Activated T-cell treated with anti-CD3 and anti-CD28 coated beads, Interleukin-2, amount 50 U/mL, for 72 hours (primary cell): ENCODE data around the gene LIN52. TPM values are rescaled to one million over a fixed set of nuclear protein-coding genes. Genes with fewer than 3 reads are reported as not detected.

Source experiments
- ATAC-seq, 2 donors: fragments of 150-1000 bp; cut with Tn5 transposase; replicated peaks in 1 of 2; 2 replicates each; pipeline ENCODE4 v1.10.0; 2021; ENCODE audit warnings: moderate library complexity in 2 of 2, mild to moderate bottlenecking in 1 of 2
- DNase-seq, 2 donors: peaks; one replicate each; pipeline ENCODE4 v3.0.0; 2021 to 2022; ENCODE audit warnings: mixed read lengths in 1 of 2
- H3K27ac Mint-ChIP-seq: one replicate; pipeline ENCODE4 v1.8.0; 2022; ENCODE audit warnings: mild to moderate bottlenecking, moderate library complexity, mixed read lengths
- H3K27me3 Mint-ChIP-seq: one replicate; pipeline ENCODE4 v1.8.0; 2022; ENCODE audit warnings: low read depth, mixed read lengths
- H3K36me3 Mint-ChIP-seq, 2 donors: one replicate each; pipeline ENCODE4 v1.8.0; 2022; ENCODE audit warnings: mixed read lengths in 2 of 2, mild to moderate bottlenecking in 1 of 2; ENCODE audit not compliant: insufficient read depth in 2 of 2
- H3K4me1 Mint-ChIP-seq: one replicate; pipeline ENCODE4 v1.8.0; 2022; ENCODE audit warnings: low read depth, mixed read lengths
- H3K4me3 Mint-ChIP-seq, 2 donors: one replicate each; pipeline ENCODE4 v1.8.0; 2022; ENCODE audit warnings: mild to moderate bottlenecking in 2 of 2, mixed read lengths in 2 of 2, moderate library complexity in 2 of 2
- H3K9me3 Mint-ChIP-seq, 2 donors: one replicate each; pipeline ENCODE4 v1.8.0; 2022; ENCODE audit warnings: mixed read lengths in 2 of 2
- total RNA-seq, 2 donors: library from RNA; stranded (reverse); gene quantifications; one replicate each; pipeline ENCODE4 v1.2.3, GENCODE V29; 2022

Gene LIN52
- total RNA-seq = 10 to 100 TPM; 15.7 to 18.4 TPM

DNA sequence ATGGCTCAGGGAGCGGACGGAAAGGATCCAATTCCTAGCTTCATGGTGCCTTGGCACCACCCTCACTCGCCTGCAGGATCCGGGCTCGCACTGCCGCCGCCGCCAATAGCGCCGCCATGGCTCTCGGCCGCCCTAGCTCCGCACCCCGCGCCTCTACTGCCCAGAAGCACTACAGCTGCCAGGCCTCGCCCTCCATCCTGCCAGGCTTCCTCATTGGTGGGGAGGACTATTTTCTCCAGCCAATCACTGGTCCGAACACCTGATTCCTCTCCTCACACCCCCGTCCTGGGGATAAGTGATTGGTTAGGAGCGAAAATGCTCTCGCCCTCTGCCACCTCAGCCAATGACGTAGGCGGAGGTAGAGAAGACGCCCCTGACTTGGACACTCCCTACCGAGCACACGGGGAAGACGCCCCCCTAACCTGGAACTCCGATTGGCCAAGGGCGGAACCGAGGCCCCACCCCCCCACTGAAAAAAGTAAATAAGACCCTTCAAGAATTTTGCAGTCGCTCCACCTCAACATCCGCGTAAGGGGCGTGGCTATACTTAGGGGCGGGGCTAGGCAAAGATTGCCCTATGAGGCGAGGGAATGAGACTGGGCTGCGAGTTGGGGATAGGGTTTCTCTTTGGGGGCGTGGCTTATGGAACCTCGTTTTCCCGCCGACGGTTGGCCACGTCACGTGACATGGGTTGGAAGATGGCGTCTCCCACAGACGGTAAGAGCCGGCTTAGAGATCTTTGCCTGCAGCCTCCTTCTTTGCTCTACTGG lies at the start of gene LIN52, which contains the start of gene ALDH6A1:
TSS of gene LIN52 (plus strand) at position 680 of the 770 bp plus-strand sequence. CDS start at position 699, 19 bp downstream.
TSS of gene ALDH6A1 (minus strand) at position 177 of the 770 bp plus-strand sequence. CDS start at position 118, 59 bp downstream.
- Mint-ChIP-seq H3K27me3 (no peaks in the 10 kb centered on the region), H3K36me3 (peaks cover 0 to 7% of the 10 kb centered on the region in 2 donors), H3K4me1 (peaks cover 42% of the 10 kb centered on the region), H3K27ac (peak within 1 kb of the TSS; percentile 100), H3K9me3 (peaks cover 0 to 1% of the 10 kb centered on the region in 2 donors), H3K4me3 (peak within 1 kb of the TSS; percentile 87 to 100)
- DNase-seq (peak; percentile 100), ATAC-seq (peak; percentile 90)

DNA sequence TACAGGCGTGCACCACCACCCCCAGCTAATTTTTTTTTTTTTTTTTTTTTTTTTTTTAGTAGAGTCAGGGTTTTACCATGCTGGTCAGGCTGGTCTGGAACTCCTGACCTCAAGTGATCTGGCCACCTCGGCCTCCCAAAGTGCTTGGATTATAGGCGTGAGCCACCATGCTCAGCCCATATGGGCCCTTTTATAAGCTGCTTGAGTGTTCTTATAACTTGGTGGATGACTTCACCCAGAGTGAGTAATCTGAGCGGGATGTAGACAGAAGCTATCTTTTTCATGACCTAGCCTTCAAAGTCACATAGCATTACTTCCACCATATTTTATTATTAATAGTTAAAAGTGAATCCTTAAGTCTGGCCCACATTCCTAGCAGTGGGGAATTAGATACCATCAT lies 49.2 kb upstream of the LIN52 start:
- no peaks in the 10 kb centered on the region for H3K36me3 Mint-ChIP-seq
- no peaks in the 10 kb centered on the region for H3K27me3 Mint-ChIP-seq
- H3K27ac Mint-ChIP-seq = no peak overlapping the region
- H3K4me3 Mint-ChIP-seq = no peak overlapping the region
- no peak for ATAC-seq
- no peaks in the 10 kb centered on the region for H3K9me3 Mint-ChIP-seq
- DNase-seq = no peak
- no peaks in the 10 kb centered on the region for H3K4me1 Mint-ChIP-seq

DNA sequence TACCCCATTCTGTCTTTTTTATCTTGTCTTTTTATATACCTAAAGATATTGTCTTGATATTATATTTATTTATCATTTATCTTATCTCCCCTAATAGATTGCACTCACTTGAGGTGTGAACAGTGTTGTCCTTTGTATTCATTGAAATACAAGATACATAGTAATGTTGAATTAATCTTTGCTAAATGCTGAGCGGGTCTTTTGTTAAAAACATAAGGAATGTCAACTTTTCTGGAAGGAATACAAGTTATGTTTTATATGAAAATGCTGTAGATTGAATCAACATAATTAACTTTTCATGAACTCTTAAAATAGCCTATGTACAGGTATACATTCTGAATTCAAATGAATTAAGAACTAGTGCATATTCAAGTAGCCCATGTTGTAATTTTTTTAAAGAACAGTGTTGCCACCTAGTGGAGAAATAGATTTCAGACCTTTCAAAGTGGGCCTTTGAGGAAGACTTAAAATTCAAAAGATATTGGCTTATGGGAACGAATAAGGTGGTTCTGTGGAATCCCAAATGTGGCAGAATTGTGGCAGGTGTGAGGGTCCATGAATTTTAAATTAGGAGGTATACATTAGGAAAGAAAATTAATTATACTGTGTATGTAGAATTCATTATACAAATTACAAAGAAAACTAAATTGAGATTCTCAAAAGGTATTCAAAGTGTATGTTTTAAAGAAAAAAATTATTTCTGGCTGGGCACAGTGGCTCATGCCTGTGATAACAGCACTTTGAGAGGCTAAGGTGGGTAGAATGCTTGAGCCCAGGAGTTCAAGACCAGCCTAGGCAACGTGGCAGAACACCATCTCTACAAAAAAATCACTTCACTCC lies 46.5 kb upstream of the LIN52 start:
- DNase-seq = peak in 1 of 2 donors; percentile 21
- no peak for ATAC-seq
- Mint-ChIP-seq H3K36me3 (no peaks in the 10 kb centered on the region), H3K27me3 (no peaks in the 10 kb centered on the region), H3K4me3 (no peak overlapping the region), H3K27ac (no peak overlapping the region), H3K9me3 (no peaks in the 10 kb centered on the region), H3K4me1 (no peaks in the 10 kb centered on the region)

DNA sequence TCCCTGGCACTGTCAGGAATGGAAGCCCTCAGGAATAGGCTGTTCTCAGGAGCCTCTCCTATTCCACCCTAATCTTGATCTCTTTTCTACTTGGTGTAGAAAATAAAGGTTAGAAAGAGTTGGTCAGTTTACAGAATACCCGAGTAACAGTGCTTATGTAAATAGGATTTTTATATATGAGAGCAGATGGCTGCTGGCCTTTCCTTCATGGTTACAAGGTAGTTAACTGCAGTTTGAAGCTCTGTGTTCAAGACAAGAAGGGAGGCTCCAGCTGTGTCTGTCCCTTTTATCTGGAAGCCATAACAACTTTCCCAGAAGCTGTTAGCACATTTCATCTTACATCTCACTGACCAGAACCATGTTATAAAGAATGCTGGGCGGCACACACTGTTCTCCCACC lies 42.5 kb upstream of the LIN52 start:
- no peak overlapping the region for H3K27ac Mint-ChIP-seq
- ATAC-seq = no peak
- no peak for DNase-seq

GRCh38 chr14:74045522-74045921 lies 39.2 kb upstream of the LIN52 start:
- ATAC-seq (no peak), DNase-seq (no peak)
- Mint-ChIP-seq H3K36me3 (no peaks in the 10 kb centered on the region), H3K27me3 (no peaks in the 10 kb centered on the region), H3K4me1 (no peaks in the 10 kb centered on the region), H3K27ac (no peak overlapping the region), H3K9me3 (no peaks in the 10 kb centered on the region), H3K4me3 (no peak overlapping the region)

More for the DNA sequence above, 42.5 kb upstream of the LIN52 start:
- Mint-ChIP-seq H3K4me1 (no peaks in the 10 kb centered on the region), H3K36me3 (no peaks in the 10 kb centered on the region), H3K9me3 (no peaks in the 10 kb centered on the region), H3K27me3 (no peaks in the 10 kb centered on the region), H3K4me3 (no peak overlapping the region)

- no peak overlapping the region for H3K27ac Mint-ChIP-seq
- no peaks in the 10 kb centered on the region for H3K4me1 Mint-ChIP-seq
- DNase-seq = no peak
- no peaks in the 10 kb centered on the region for H3K36me3 Mint-ChIP-seq
- H3K27me3 Mint-ChIP-seq = no peaks in the 10 kb centered on the region
- no peaks in the 10 kb centered on the region for H3K9me3 Mint-ChIP-seq
- ATAC-seq = no peak
- no peak overlapping the region for H3K4me3 Mint-ChIP-seq
These were observed 36.5 kb upstream of the LIN52 start for GRCh38 chr14:74048281-74048680.

DNA sequence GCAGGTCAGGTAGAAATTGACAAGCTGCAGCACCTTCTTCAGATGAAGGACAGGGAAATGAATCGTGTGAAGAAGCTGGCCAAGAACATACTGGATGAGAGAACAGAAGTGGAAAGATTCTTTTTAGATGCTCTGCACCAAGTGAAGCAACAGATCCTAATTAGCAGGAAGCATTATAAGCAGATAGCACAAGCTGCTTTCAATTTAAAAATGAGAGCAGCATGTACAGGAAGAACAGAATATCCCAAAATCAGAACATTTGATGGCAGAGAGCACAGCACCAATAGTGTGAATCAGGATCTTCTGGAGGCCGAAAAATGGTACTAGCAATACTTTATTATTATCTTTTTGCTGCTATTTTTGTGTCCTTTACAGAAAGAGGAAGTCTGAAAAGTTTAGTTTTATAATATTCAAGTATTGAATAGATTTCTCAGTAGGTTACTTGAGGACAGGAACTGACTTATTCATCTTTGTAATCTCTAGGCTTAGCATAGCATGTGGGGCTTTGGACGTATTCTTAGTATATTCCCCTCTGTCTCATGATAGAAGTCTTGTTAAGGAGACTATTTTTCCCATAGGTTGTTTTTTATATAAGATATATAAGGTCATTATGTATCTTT lies 34.8 kb upstream of the LIN52 start:
- Mint-ChIP-seq H3K27ac (no peak overlapping the region), H3K9me3 (no peaks in the 10 kb centered on the region), H3K4me1 (no peaks in the 10 kb centered on the region), H3K4me3 (no peak overlapping the region), H3K36me3 (no peaks in the 10 kb centered on the region), H3K27me3 (no peaks in the 10 kb centered on the region)
- ATAC-seq (no peak), DNase-seq (no peak)

DNA sequence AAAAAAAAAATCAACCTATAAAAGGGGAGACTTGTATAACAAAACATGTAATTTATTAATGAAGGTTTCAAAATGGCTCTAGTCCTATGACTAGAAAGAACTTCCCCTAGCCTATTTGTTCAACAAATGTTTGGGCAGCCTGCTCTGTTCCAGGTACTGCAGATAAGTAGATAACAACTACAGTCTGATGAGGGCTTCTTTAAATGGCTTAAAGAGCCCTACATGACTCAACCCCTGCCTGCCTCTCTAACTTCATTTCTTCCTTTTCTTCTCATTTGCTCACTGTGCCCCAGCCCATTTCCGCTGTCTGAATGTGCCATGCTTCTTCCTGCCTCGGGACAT lies 22.0 kb upstream of the LIN52 start:
- H3K4me1 Mint-ChIP-seq = peaks cover 8% of the 10 kb centered on the region
- peak; percentile 53 to 54 for ATAC-seq
- peaks cover 0 to 15% of the 10 kb centered on the region in 2 donors for H3K36me3 Mint-ChIP-seq
- no peak overlapping the region for H3K4me3 Mint-ChIP-seq
- no peaks in the 10 kb centered on the region for H3K9me3 Mint-ChIP-seq
- DNase-seq = no peak
- H3K27me3 Mint-ChIP-seq = no peaks in the 10 kb centered on the region
- H3K27ac Mint-ChIP-seq = peak overlapping the region; percentile 4

DNA sequence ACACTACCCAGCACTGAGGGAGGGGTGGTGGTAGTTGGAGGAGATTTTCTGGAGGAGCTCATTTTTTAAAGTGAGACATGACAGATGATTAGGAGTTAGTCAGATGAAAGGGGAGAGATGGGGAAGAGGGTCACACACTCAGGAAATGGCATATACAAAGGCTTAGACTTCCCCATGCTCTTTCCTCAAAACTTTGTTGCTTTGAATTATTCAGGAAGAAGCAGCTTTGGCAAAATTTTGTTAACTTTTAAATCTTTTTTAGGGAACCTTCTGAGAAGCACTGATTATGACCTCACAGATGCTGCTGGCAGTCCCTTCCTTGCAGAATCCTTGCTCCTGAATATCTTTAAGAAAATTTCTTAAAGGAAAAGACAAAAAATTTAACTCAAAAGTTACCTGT lies 20.3 kb upstream of the LIN52 start:
- H3K9me3 Mint-ChIP-seq = no peaks in the 10 kb centered on the region
- DNase-seq (no peak), ATAC-seq (no peak)
- peaks cover 0 to 13% of the 10 kb centered on the region in 2 donors for H3K36me3 Mint-ChIP-seq
- H3K27me3 Mint-ChIP-seq = no peaks in the 10 kb centered on the region
- no peak overlapping the region for H3K4me3 Mint-ChIP-seq
- no peak overlapping the region for H3K27ac Mint-ChIP-seq
- H3K4me1 Mint-ChIP-seq = peaks cover 8% of the 10 kb centered on the region

DNA sequence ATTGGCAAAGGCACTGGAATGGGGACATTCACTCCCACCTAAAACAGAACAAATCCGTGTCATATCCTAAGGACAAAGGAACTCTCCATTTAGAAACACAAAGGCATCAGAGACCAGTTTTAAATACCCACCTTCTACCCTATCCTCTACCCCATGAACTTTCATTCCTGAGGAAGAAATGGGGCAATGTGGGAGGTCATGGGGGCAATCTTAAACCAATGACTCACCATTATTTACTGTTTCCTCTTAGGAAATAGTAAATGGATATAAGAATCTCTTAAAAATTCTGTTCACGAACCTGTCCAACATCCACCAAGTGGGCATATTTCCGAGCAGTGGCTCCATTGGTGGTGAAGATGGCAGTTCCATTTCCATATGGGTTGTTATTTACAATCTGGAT lies 19.9 kb upstream of the LIN52 start:
- H3K27me3 Mint-ChIP-seq = no peaks in the 10 kb centered on the region
- peaks cover 0 to 13% of the 10 kb centered on the region in 2 donors for H3K36me3 Mint-ChIP-seq
- ATAC-seq (no peak), DNase-seq (no peak)
- H3K9me3 Mint-ChIP-seq = no peaks in the 10 kb centered on the region
- no peak overlapping the region for H3K4me3 Mint-ChIP-seq
- no peak overlapping the region for H3K27ac Mint-ChIP-seq
- peaks cover 8% of the 10 kb centered on the region for H3K4me1 Mint-ChIP-seq

- H3K36me3 Mint-ChIP-seq = peaks cover 0 to 8% of the 10 kb centered on the region in 2 donors
- DNase-seq (no peak), ATAC-seq (no peak)
- H3K27ac Mint-ChIP-seq = no peak overlapping the region
- no peak overlapping the region for H3K4me3 Mint-ChIP-seq
- H3K27me3 Mint-ChIP-seq = no peaks in the 10 kb centered on the region
- peaks cover 8% of the 10 kb centered on the region for H3K4me1 Mint-ChIP-seq
- H3K9me3 Mint-ChIP-seq = no peaks in the 10 kb centered on the region
These were observed 18.8 kb upstream of the LIN52 start for GRCh38 chr14:74065746-74066575.

DNA sequence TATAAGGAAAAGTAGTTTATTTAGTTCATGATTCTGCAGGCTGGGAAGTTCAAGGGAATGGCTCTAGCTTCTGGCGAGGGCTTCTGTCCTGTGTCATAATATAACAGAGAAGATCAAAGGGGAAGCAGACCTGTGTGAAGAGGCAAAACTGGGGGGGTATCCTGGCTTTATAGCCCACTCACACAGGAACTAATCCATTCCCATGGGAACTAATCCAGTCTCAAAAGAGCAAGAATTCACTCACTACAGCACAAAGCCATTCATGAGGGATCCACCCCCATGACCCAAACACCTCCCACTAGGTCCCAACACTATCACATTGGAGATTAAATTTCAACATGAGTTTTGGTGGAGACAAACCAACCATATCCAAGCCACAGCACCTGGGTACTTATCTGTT lies 7.4 kb upstream of the LIN52 start:
- no peak for DNase-seq
- no peaks in the 10 kb centered on the region for H3K4me1 Mint-ChIP-seq
- H3K27ac Mint-ChIP-seq = no peak overlapping the region
- H3K27me3 Mint-ChIP-seq = no peaks in the 10 kb centered on the region
- no peak overlapping the region for H3K4me3 Mint-ChIP-seq
- ATAC-seq = no peak
- no peaks in the 10 kb centered on the region for H3K36me3 Mint-ChIP-seq
- no peaks in the 10 kb centered on the region for H3K9me3 Mint-ChIP-seq
